ENCODE data around the gene MYO18B.

MYO18B gene

DNA sequence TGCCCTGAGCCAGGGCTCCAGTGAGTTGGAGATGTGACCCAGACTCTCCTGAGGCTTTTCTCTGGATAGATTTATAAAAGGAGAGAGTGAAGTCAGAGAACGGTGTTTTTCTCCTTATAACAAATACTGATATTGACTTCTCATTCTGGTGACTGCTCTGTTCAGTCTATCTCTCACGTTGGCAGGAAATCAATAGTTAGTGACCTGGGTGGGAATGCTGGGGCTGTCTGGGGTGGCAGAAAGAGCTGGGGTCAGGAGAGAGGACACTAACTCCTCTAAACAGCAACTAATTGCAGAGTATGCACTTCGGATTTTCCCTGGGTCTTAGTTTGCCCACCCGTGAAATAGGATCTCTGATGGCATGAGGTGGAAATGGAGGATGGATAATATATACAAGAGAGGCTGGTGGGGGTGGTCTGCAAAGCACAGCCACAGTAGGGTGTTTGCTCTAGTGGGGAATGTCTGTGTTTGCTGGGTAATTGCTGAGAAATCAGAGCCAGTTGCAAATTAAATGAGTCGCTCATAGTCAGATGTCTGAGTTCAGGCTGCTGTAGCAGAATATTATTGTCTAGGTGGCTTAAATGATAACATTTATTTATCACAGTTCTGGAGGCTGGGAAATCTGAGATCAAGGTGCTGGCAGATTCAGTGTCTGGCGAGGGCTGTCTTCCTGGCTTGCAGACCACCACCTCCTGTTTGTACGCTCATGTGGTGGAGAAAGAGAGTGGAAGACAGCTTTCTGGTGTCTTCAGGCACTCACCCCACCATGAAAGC lies 167.8 kb downstream of the MYO18B start:
- DNase-seq (ENCODE audit: low read depth, low spot score) = no peak
- Histone ChIP-seq H3K9ac (ENCODE audit: insufficient read length, low read depth) (no peak overlapping the region), H3K9me3 (ENCODE audit: insufficient read depth, low read length) (peaks cover 17% of the 10 kb centered on the region; the same call in 1 of the 2 replicates), H3K27me3 (ENCODE audit: insufficient read depth, insufficient read length) (peaks cover 5% of the 10 kb centered on the region), H3K4me3 (ENCODE audit: insufficient read length, low read depth) (no peak overlapping the region), H3K4me1 (ENCODE audit: insufficient read depth, insufficient read length) (no peaks in the 10 kb centered on the region), H3K36me3 (ENCODE audit: insufficient read depth, insufficient read length, low read length) (no peaks in the 10 kb centered on the region)
- TF ChIP-seq YY1 (IDR thresholded peaks at IDR 0.05; ENCODE audit: insufficient read depth, insufficient read length) (no peak), SUZ12 (IDR thresholded peaks at IDR 0.05; ENCODE audit: extremely low read depth, insufficient read depth, insufficient read length) (no peak), ZNF274 (IDR thresholded peaks at IDR 0.05; ENCODE audit: low read depth, low read length) (no peak)

- Histone ChIP-seq H3K4me1 (ENCODE audit: insufficient read depth, insufficient read length) (no peaks in the 10 kb centered on the region), H3K36me3 (ENCODE audit: insufficient read depth, insufficient read length, low read length) (no peaks in the 10 kb centered on the region), H3K9me3 (ENCODE audit: insufficient read depth, low read length) (peaks cover 11% of the 10 kb centered on the region; the same call in 1 of the 2 replicates), H3K27me3 (ENCODE audit: insufficient read depth, insufficient read length) (peaks cover 5% of the 10 kb centered on the region), H3K4me3 (ENCODE audit: insufficient read length, low read depth) (no peak overlapping the region), H3K9ac (ENCODE audit: insufficient read length, low read depth) (no peak overlapping the region)
- no peak for DNase-seq (ENCODE audit: low read depth, low spot score)
- TF ChIP-seq ZNF274 (IDR thresholded peaks at IDR 0.05; ENCODE audit: low read depth, low read length) = no peak
- no peak for TF ChIP-seq YY1 (IDR thresholded peaks at IDR 0.05; ENCODE audit: insufficient read depth, insufficient read length)
- TF ChIP-seq SUZ12 (IDR thresholded peaks at IDR 0.05; ENCODE audit: extremely low read depth, insufficient read depth, insufficient read length) = no peak
These were observed 169.4 kb downstream of the MYO18B start for GRCh38 chr22:25911243-25911972.

DNA sequence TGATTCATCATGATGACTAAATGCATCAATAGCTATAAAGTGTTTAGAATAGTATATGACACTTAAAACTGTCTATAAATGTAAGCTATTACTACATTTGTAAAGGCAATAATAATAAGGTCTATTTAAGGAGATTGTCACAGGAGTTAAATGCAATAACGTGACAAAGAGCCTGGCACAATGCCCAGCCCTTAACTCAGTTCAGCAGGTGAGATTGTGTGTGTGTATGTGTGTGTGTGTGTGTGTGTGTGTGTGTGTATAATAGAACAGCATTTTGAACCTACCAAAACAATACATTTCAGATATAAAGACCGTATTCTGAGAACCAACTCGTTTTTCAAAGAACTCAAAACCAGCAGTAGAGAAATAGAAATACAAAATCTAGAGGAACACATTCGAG lies 177.5 kb downstream of the MYO18B start:
- H3K4me3 ChIP-seq (ENCODE audit: insufficient read length, low read depth) = no peak overlapping the region
- H3K36me3 ChIP-seq (ENCODE audit: insufficient read depth, insufficient read length, low read length) = no peaks in the 10 kb centered on the region
- no peaks in the 10 kb centered on the region for H3K9me3 ChIP-seq (ENCODE audit: insufficient read depth, low read length)
- H3K27me3 ChIP-seq (ENCODE audit: insufficient read depth, insufficient read length) = no peaks in the 10 kb centered on the region
- TF ChIP-seq ZNF274 (IDR thresholded peaks at IDR 0.05; ENCODE audit: low read depth, low read length) (no peak), YY1 (IDR thresholded peaks at IDR 0.05; ENCODE audit: insufficient read depth, insufficient read length) (no peak), SUZ12 (IDR thresholded peaks at IDR 0.05; ENCODE audit: extremely low read depth, insufficient read depth, insufficient read length) (no peak)
- H3K4me1 ChIP-seq (ENCODE audit: insufficient read depth, insufficient read length) = peaks cover 8% of the 10 kb centered on the region
- no peak overlapping the region for H3K9ac ChIP-seq (ENCODE audit: insufficient read length, low read depth)
- no peak for DNase-seq (ENCODE audit: low read depth, low spot score)

DNA sequence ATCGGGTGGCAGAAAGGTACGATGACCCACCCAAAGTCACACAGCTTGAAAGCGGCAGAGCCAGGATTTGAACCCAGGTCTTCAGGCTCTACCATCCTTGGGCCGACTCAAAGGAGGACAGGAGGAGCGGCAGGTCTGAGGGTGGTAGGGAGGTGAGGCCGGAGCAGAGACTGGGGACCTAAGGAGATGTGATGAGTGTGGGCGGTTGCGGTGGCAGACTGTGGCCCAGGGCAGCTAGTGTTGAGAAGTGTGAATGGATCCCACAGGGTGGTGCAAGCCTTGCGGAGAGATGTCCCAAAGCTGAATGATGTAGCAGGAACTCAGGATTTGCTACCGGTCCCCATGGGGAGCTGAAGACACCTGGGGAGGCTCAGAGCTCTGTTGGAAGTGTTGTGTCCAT lies 180.2 kb downstream of the MYO18B start:
- Histone ChIP-seq H3K4me1 (ENCODE audit: insufficient read depth, insufficient read length) (peaks cover 8% of the 10 kb centered on the region), H3K36me3 (ENCODE audit: insufficient read depth, insufficient read length, low read length) (no peaks in the 10 kb centered on the region), H3K9me3 (ENCODE audit: insufficient read depth, low read length) (no peaks in the 10 kb centered on the region), H3K4me3 (ENCODE audit: insufficient read length, low read depth) (no peak overlapping the region), H3K27me3 (ENCODE audit: insufficient read depth, insufficient read length) (no peaks in the 10 kb centered on the region), H3K9ac (ENCODE audit: insufficient read length, low read depth) (no peak overlapping the region)
- TF ChIP-seq SUZ12 (IDR thresholded peaks at IDR 0.05; ENCODE audit: extremely low read depth, insufficient read depth, insufficient read length) (no peak), ZNF274 (IDR thresholded peaks at IDR 0.05; ENCODE audit: low read depth, low read length) (no peak), YY1 (IDR thresholded peaks at IDR 0.05; ENCODE audit: insufficient read depth, insufficient read length) (no peak)
- no peak for DNase-seq (ENCODE audit: low read depth, low spot score)

- H3K36me3 ChIP-seq (ENCODE audit: insufficient read depth, insufficient read length, low read length) = no peaks in the 10 kb centered on the region
- no peaks in the 10 kb centered on the region for H3K27me3 ChIP-seq (ENCODE audit: insufficient read depth, insufficient read length)
- peaks cover 8% of the 10 kb centered on the region for H3K4me1 ChIP-seq (ENCODE audit: insufficient read depth, insufficient read length)
- H3K9ac ChIP-seq (ENCODE audit: insufficient read length, low read depth) = no peak overlapping the region
- no peaks in the 10 kb centered on the region for H3K9me3 ChIP-seq (ENCODE audit: insufficient read depth, low read length)
- no peak for TF ChIP-seq ZNF274 (IDR thresholded peaks at IDR 0.05; ENCODE audit: low read depth, low read length)
- TF ChIP-seq YY1 (IDR thresholded peaks at IDR 0.05; ENCODE audit: insufficient read depth, insufficient read length) = no peak
- H3K4me3 ChIP-seq (ENCODE audit: insufficient read length, low read depth) = no peak overlapping the region
- DNase-seq (ENCODE audit: low read depth, low spot score) = no peak
These were observed 181.9 kb downstream of the MYO18B start for GRCh38 chr22:25923914-25924313.

DNA sequence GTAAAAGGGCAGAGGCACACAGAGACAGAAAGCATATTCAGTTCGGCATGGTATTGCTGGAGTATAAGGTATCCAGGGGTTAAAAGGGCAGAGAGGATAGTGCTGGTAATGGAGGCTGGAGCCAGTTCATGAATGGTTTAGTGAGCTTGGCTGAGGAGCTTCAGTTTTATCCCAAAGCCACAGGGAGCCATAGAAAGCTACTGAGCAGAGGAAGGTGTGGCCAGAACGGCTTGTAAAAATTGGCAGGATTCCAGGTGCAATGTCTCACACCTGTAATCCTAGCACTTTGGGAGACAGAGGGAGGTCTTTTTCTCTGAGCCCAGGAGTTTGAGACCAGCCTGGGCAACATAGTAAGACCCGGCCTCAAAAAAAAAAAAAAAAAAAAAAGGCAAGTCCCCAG lies 186.1 kb downstream of the MYO18B start:
- Histone ChIP-seq H3K36me3 (ENCODE audit: insufficient read depth, insufficient read length, low read length) (no peaks in the 10 kb centered on the region), H3K27me3 (ENCODE audit: insufficient read depth, insufficient read length) (no peaks in the 10 kb centered on the region), H3K9me3 (ENCODE audit: insufficient read depth, low read length) (no peaks in the 10 kb centered on the region), H3K4me1 (ENCODE audit: insufficient read depth, insufficient read length) (peaks cover 2% of the 10 kb centered on the region), H3K4me3 (ENCODE audit: insufficient read length, low read depth) (no peak overlapping the region), H3K9ac (ENCODE audit: insufficient read length, low read depth) (no peak overlapping the region)
- no peak for DNase-seq (ENCODE audit: low read depth, low spot score)
- TF ChIP-seq YY1 (IDR thresholded peaks at IDR 0.05; ENCODE audit: insufficient read depth, insufficient read length) = no peak
- TF ChIP-seq SUZ12 (IDR thresholded peaks at IDR 0.05; ENCODE audit: extremely low read depth, insufficient read depth, insufficient read length) = no peak
- no peak for TF ChIP-seq ZNF274 (IDR thresholded peaks at IDR 0.05; ENCODE audit: low read depth, low read length)

- Histone ChIP-seq H3K4me3 (ENCODE audit: insufficient read length, low read depth) (no peak overlapping the region), H3K36me3 (ENCODE audit: insufficient read depth, insufficient read length, low read length) (no peaks in the 10 kb centered on the region), H3K9me3 (ENCODE audit: insufficient read depth, low read length) (no peaks in the 10 kb centered on the region), H3K4me1 (ENCODE audit: insufficient read depth, insufficient read length) (no peaks in the 10 kb centered on the region), H3K9ac (ENCODE audit: insufficient read length, low read depth) (no peak overlapping the region), H3K27me3 (ENCODE audit: insufficient read depth, insufficient read length) (no peaks in the 10 kb centered on the region)
- DNase-seq (ENCODE audit: low read depth, low spot score) = no peak
- no peak for TF ChIP-seq YY1 (IDR thresholded peaks at IDR 0.05; ENCODE audit: insufficient read depth, insufficient read length)
- TF ChIP-seq ZNF274 (IDR thresholded peaks at IDR 0.05; ENCODE audit: low read depth, low read length) = no peak
- no peak for TF ChIP-seq SUZ12 (IDR thresholded peaks at IDR 0.05; ENCODE audit: extremely low read depth, insufficient read depth, insufficient read length)
These were observed 187.4 kb downstream of the MYO18B start for GRCh38 chr22:25929321-25929878.
